ENCODE data around the gene PTPRN2. TPM values are rescaled to one million over a fixed set of nuclear protein-coding genes. Genes with fewer than 3 reads are reported as not detected.

PTPRN2 gene
- total and polyA plus RNA-seq, 2 of the 8 experiments (the other 6 are each of a cell fraction or from before 2014, with no cell fraction given), result 2.6 to 4.5 TPM

- H3K9me3 ChIP-seq (ENCODE audit: insufficient read depth in 2 of 2, low read depth in 1 of 2, low read length in 1 of 2), result no peaks in the 10 kb centered on the region
- H3K23me2 ChIP-seq (ENCODE audit: low read depth, low read length), result no peaks in the 10 kb centered on the region
- H3K27ac ChIP-seq (ENCODE audit: low read depth, low read length), result no peak overlapping the region
- H3K27me3 ChIP-seq (replicated peaks in 1 of 4; ENCODE audit: control insufficient read depth in 3 of 4, extremely low read depth in 1 of 4, insufficient read depth in 3 of 4, low read length in 3 of 4), result no peaks in the 10 kb centered on the region; a peak in 2 of 7 replicates
- CTCF ChIA-PET (ENCODE audit: partially characterized antibody), result interaction anchor here (1.3 kb wide), 1 partner anchor 19 kb away, joined by 3 read pairs; no protein-coding TSS in a partner anchor
- H2BK20ac ChIP-seq (ENCODE audit: low read length), result no peak overlapping the region
- H3K4me3 ChIP-seq (ENCODE audit: extremely low read depth in 1 of 4, insufficient read depth in 2 of 4, low read depth in 3 of 4, low read length in 4 of 4), result no peak overlapping the region
- no peaks in the 10 kb centered on the region for H3K79me2 ChIP-seq (ENCODE audit: control insufficient read depth in 1 of 2, insufficient read depth in 2 of 2, low read length in 2 of 2)
- no peak overlapping the region for H4K5ac ChIP-seq (ENCODE audit: insufficient read length, low read depth, low read length)
- no peak overlapping the region for H2BK15ac ChIP-seq (ENCODE audit: low read length)
- DNase-seq (ENCODE audit: low read depth in 1 of 2, low spot score in 2 of 2), result no peak
- no peak overlapping the region for H3K23ac ChIP-seq (ENCODE audit: insufficient read length)
- no peak overlapping the region for H3K4me2 ChIP-seq (ENCODE audit: insufficient read depth in 1 of 2, low read depth in 2 of 2, low read length in 2 of 2)
- FAIRE-seq, result no peak
- H2AK5ac ChIP-seq (ENCODE audit: low read depth, low read length), result no peak overlapping the region
- no peak overlapping the region for H3K14ac ChIP-seq (ENCODE audit: insufficient read length)
- WGBS, 2 experiments (ENCODE audit: extremely low coverage in 1 of 2, insufficient coverage in 1 of 2, insufficient read length in 1 of 2, insufficient replicate concordance in 2 of 2, low coverage in 1 of 2, low lambda C conversion rate in 2 of 2, missing lambda C conversion rate in 1 of 2), result 86% methylated on average over 7 of the region's 7 CpGs; no CpG with 5 or more reads in 1 of the 2 experiments
- no peak overlapping the region for H3K18ac ChIP-seq (ENCODE audit: extremely low read depth, low read length)
- H2BK5ac ChIP-seq (ENCODE audit: low read depth, low read length), result no peak overlapping the region
- no peak overlapping the region for H3K4ac ChIP-seq (replicated peaks; ENCODE audit: insufficient read length, low read depth, low read length)
- peaks cover 0 to 5% of the 10 kb centered on the region in 2 experiments for H4K20me1 ChIP-seq (replicated peaks in 1 of 2; ENCODE audit: control insufficient read depth in 1 of 2, insufficient read depth in 2 of 2, low read length in 2 of 2)
- POLR2A ChIA-PET (ENCODE audit: partially characterized antibody), result no interaction called here
- H2BK120ac ChIP-seq (replicated peaks; ENCODE audit: low read depth, low read length), result no peak overlapping the region
- H3K36me3 ChIP-seq (ENCODE audit: control insufficient read depth in 2 of 4, insufficient read depth in 4 of 4, low read length in 3 of 4), result no peaks in the 10 kb centered on the region
- H3K79me1 ChIP-seq (ENCODE audit: low read depth, low read length), result no peaks in the 10 kb centered on the region
- H4K8ac ChIP-seq (ENCODE audit: extremely low read depth, insufficient read depth, low read length), result no peak overlapping the region
- no peak overlapping the region for H4K91ac ChIP-seq (replicated peaks; ENCODE audit: insufficient read length, low read length)
- H3K9ac ChIP-seq (replicated peaks in 1 of 4; ENCODE audit: extremely low read depth in 1 of 4, low read depth in 3 of 4, low read length in 3 of 4), result no peak overlapping the region
- no peak overlapping the region for H2AFZ ChIP-seq (ENCODE audit: low read length)
- no peak overlapping the region for H3K56ac ChIP-seq (replicated peaks; ENCODE audit: insufficient read length, low read depth, low read length)
- H2BK12ac ChIP-seq (ENCODE audit: low read depth, low read length), result no peak overlapping the region
- no peaks in the 10 kb centered on the region for H3K4me1 ChIP-seq (replicated peaks in 1 of 4; ENCODE audit: control insufficient read depth in 3 of 4, insufficient read depth in 4 of 4, low read length in 3 of 4)
- TF ChIP-seq CREB1 (IDR thresholded peaks at IDR 0.05) (no peak), HDAC6 (IDR thresholded peaks at IDR 0.05; ENCODE audit: low read depth, low read length) (no peak), CHD1 (IDR thresholded peaks at IDR 0.05; ENCODE audit: low read depth, low read length) (no peak), SP1 (IDR thresholded peaks at IDR 0.05; ENCODE audit: low read depth, low read length) (no peak), E2F6 (IDR thresholded peaks at IDR 0.05) (no peak), POU5F1 (IDR thresholded peaks at IDR 0.05; ENCODE audit: low read depth, low read length) (no peak), SUZ12 (IDR thresholded peaks at IDR 0.05; ENCODE audit: low read length) (no peak)
Observed at GRCh38 chr7:157623556-157623955, 964.1 kb downstream of the PTPRN2 start.

Data from H1 (cell line).